IMR-90 (cell line): ENCODE measurements around the gene STON2.

Source experiments
- BHLHE40 ChIP-seq: fragments of 150-350 bp; IDR thresholded peaks from 2 replicates; pipeline ENCODE4 v1.6.1; 2016; ENCODE audit warnings: mild to moderate bottlenecking, low read depth, low read length
- CEBPB ChIP-seq: IDR thresholded peaks from 2 replicates; pipeline ENCODE4 v1.6.1; 2012; ENCODE audit warnings: low read depth, low read length, improper control_type of control experiment
- CHD1 ChIP-seq: IDR thresholded peaks from 2 replicates; pipeline ENCODE4 v1.6.1; 2012; ENCODE audit warnings: low read depth, low read length, improper control_type of control experiment
- CTCF ChIP-seq: conservative IDR thresholded peaks from 2 replicates; pipeline ENCODE4 v1.5.1; 2012; ENCODE audit warnings: mild to moderate bottlenecking, low read depth, low read length, improper control_type of control experiment
- FOS ChIP-seq: fragments of 150-350 bp; IDR thresholded peaks from 2 replicates; pipeline ENCODE4 v1.6.1; 2016; ENCODE audit warnings: low read depth, low read length
- MAFK ChIP-seq: IDR thresholded peaks from 2 replicates; pipeline ENCODE4 v1.6.1; 2012; ENCODE audit warnings: low read depth, low read length, improper control_type of control experiment
- MAZ ChIP-seq: IDR thresholded peaks from 2 replicates; pipeline ENCODE4 v1.6.1; 2012; ENCODE audit warnings: low read depth, mild to moderate bottlenecking, low read length, improper control_type of control experiment, moderate library complexity, borderline replicate concordance
- MXI1 ChIP-seq: IDR thresholded peaks from 2 replicates; pipeline ENCODE4 v1.6.1; 2012; ENCODE audit warnings: low read depth, mild to moderate bottlenecking, low read length, moderate library complexity, borderline replicate concordance
- NFE2L2 ChIP-seq: fragments of 150-350 bp; IDR thresholded peaks from 2 replicates; pipeline ENCODE4 v1.6.1; 2016; ENCODE audit warnings: low read depth, mild to moderate bottlenecking, low read length
- POLR2A ChIP-seq: IDR thresholded peaks from 2 replicates; pipeline ENCODE4 v1.6.1; 2012; ENCODE audit warnings: mild to moderate bottlenecking, low read depth, low read length
- RAD21 ChIP-seq: IDR thresholded peaks from 2 replicates; pipeline ENCODE4 v1.6.1; 2012; ENCODE audit warnings: low read length, improper control_type of control experiment
- RCOR1 ChIP-seq: IDR thresholded peaks from 2 replicates; pipeline ENCODE4 v1.6.1; 2012; ENCODE audit warnings: mild to moderate bottlenecking, low read length, improper control_type of control experiment; ENCODE audit not compliant: insufficient replicate concordance
- SMC3 ChIP-seq: fragments of 150-350 bp; IDR thresholded peaks from 2 replicates; pipeline ENCODE4 v1.6.1; 2016; ENCODE audit warnings: low read depth, mild to moderate bottlenecking, antibody characterized with exemption, low read length, moderate library complexity
- TF ChIP-seq, protein P1 (sequence below): fragments of 150-350 bp; IDR thresholded peaks from 2 replicates; pipeline ENCODE4 v1.6.1; 2017; ENCODE audit warnings: mild to moderate bottlenecking, antibody characterized with exemption, low read length, low read depth

DNA sequence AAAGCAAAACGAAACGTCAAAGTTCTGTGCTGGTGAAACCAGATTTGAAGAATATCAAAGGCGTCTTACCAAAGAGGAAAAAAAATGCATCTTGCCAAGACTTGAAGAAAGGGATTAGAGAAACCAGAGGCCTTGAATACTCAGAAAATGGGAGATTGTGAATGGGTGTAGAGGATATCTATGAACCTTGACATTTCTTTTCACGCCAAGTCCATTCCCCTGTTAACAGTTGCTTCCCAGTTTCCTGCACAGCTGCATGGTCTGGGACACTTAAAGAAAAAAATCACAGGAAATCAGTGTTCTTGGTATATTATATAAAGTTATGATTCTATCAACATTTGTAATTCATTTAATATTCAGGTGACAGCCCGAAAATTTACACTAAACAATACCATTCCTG, 178.0 kb downstream of the STON2 start:
- TF ChIP-seq MAFK (no peak), CTCF (no peak), POLR2A (no peak), FOS (no peak), BHLHE40 (no peak), CHD1 (no peak), RAD21 (no peak), SMC3 (no peak), RCOR1 (no peak), CEBPB (no peak), MAZ (no peak), MXI1 (no peak), NFE2L2 (no peak)
- TF ChIP-seq, protein P1, sequence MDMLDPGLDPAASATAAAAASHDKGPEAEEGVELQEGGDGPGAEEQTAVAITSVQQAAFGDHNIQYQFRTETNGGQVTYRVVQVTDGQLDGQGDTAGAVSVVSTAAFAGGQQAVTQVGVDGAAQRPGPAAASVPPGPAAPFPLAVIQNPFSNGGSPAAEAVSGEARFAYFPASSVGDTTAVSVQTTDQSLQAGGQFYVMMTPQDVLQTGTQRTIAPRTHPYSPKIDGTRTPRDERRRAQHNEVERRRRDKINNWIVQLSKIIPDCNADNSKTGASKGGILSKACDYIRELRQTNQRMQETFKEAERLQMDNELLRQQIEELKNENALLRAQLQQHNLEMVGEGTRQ: no peak
